ENCODE results near the gene DDX1. TPM values are rescaled to one million over a fixed set of nuclear protein-coding genes. Genes with fewer than 3 reads are reported as not detected.

Gene DDX1
- total and polyA plus RNA-seq, 2 donors (not counting 3 experiments of a cell fraction or from before 2014, with no cell fraction given) = 41.2 to 117 TPM

DNA sequence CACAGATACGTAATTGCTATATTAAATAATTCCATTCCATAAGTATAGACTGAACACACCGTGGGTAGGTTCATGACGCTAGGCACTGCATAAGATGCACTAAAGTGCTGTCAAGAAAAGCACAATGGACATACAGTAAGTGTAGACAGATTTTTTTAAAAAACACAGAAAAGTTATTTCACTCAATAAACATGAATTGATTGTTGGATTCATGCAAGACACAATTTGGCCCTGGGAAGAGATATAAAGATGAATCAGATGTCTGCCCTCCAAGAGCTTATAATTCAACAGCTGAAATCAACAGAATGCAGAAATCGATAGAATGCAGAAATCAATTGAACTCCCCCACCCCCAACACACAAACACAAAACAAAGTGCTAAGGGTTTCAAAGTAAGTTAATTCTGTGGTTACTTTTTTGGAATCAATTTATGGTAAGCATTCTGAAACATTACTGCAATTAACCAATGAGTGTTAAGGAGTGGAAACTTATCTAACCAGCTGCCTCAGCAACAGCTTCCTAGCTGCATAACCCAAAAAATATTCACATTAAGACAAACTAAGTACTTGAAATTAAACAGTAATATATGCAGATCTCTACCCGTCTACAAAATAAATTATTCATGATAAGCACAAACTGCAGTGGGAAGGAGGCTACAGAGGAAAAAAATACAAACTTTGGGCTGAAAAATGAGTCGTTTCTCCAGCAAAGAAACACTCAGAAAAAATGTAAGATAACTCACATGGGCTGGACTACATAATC lies 32.1 kb upstream of the DDX1 start:
- FAIRE-seq (no peak), DNase-seq (ENCODE audit: low read depth, low spot score) (no peak)
- TSS peak; percentile 31 for BruUV-seq (replicated peaks)
- H3K9ac ChIP-seq (replicated peaks; ENCODE audit: extremely low read depth, insufficient read depth, low read length) = peak overlapping the region; percentile 67
- peaks cover 2 to 3% of the 10 kb centered on the region in 2 experiments for H3K36me3 ChIP-seq (ENCODE audit: control insufficient read depth in 2 of 2, extremely low read depth in 1 of 2, insufficient read depth in 2 of 2, low read length in 2 of 2)
- H3K9me3 ChIP-seq (replicated peaks; ENCODE audit: control insufficient read depth, insufficient read depth, low read length) = no peaks in the 10 kb centered on the region
- TF ChIP-seq CTCF (IDR thresholded peaks at IDR 0.05; ENCODE audit: extremely low read depth in 1 of 2, insufficient read depth in 1 of 2, low read depth in 1 of 2, low read length in 2 of 2) (no peak), GATA2 (IDR thresholded peaks at IDR 0.05; ENCODE audit: insufficient read depth, insufficient read length, low read depth, low read length) (no peak), EZH2 (IDR thresholded peaks at IDR 0.05; ENCODE audit: borderline replicate concordance, low read depth, low read length, severe bottlenecking) (no peak), MYC (IDR thresholded peaks at IDR 0.05; ENCODE audit: low read depth, low read length) (no peak), MAX (IDR thresholded peaks at IDR 0.05; ENCODE audit: insufficient read depth, insufficient read length) (no peak), POLR2A (IDR thresholded peaks at IDR 0.05; ENCODE audit: low read depth, low read length) (no peak)
- CTCF ChIA-PET = interaction anchor here (0.7 to 3.8 kb wide), 4 partner anchors 12 to 29 kb away, joined by 3 to 87 read pairs (median 3); no protein-coding TSS in a partner anchor
- peaks cover 2% of the 10 kb centered on the region for H4K20me1 ChIP-seq (replicated peaks; ENCODE audit: control insufficient read depth, extremely low read depth, insufficient read depth, low read length)
- intact Hi-C loops (cut with micrococcal nuclease) = loop anchor here (2.0 kb wide), 2 partner anchors 67 to 335 kb away; no protein-coding TSS in a partner anchor
- H3K9me1 ChIP-seq (replicated peaks; ENCODE audit: control insufficient read depth, extremely low read depth, insufficient read depth, low read length) = no peaks in the 10 kb centered on the region
- no peaks in the 10 kb centered on the region for H3K27me3 ChIP-seq (ENCODE audit: control insufficient read depth in 2 of 2, insufficient read depth in 2 of 2, low read length in 2 of 2)
- dilution Hi-C loops (cut with MboI; ENCODE audit: extremely low pct_ligation_motif_present, low sequenced_read_pairs) = no loop called here
- H3K27ac ChIP-seq (ENCODE audit: insufficient read depth, low read depth, low read length) = no peak overlapping the region
- POLR2A ChIA-PET = no interaction called here
- peaks cover 19% of the 10 kb centered on the region for H3K4me1 ChIP-seq (ENCODE audit: control insufficient read depth, extremely low read depth, insufficient read depth, low read length)
- H3K4me3 ChIP-seq (replicated peaks in 1 of 3; ENCODE audit: insufficient read depth in 1 of 3, low read depth in 1 of 3, low read length in 3 of 3) = peak overlapping the region; percentile 86 to 100 (median 93)
- H3K4me2 ChIP-seq (ENCODE audit: insufficient read depth, low read length) = peak overlapping the region; percentile 81
- peaks cover 30% of the 10 kb centered on the region for H3K79me2 ChIP-seq (ENCODE audit: control insufficient read depth, insufficient read depth, low read length)
- H2AFZ ChIP-seq (ENCODE audit: low read depth, low read length) = no peak overlapping the region

All from endothelial cell of umbilical vein (primary cell).